Thoracic aorta (tissue), 2 donors: ENCODE data around the gene CT45A3. TPM values are rescaled to one million over a fixed set of nuclear protein-coding genes. Genes with fewer than 3 reads are reported as not detected.
"Not testable (repeated sequence)": the region's sequence is repeated elsewhere in the genome, so short reads cannot be mapped to it uniquely, and the experiment has no call there.

Experiments
- ATAC-seq: fragments of 150-250 bp; one replicate; pipeline ENCODE4 v1.8.0; 2017; ENCODE audit warnings: low read depth; ENCODE audit not compliant: insufficient number of reproducible peaks, low FRiP score
- DNase-seq: peaks from one replicate; pipeline ENCODE4 v3.0.0-alpha.2; 2020; ENCODE audit warnings: low spot score
- H3K27ac ChIP-seq, 2 donors: fragments of 200-600 bp; sonication (generic); 1 replicate in 1 of 2; 2 replicates in 1 of 2; pipeline ENCODE4 v1.5.1; 2016; ENCODE audit warnings: mild to moderate bottlenecking in 2 of 2, moderate library complexity in 2 of 2
- H3K27me3 ChIP-seq: fragments of 200-600 bp; sonication (generic); replicated peaks from 2 replicates; pipeline ENCODE4 v1.6.0; 2016; ENCODE audit warnings: mild to moderate bottlenecking; ENCODE audit not compliant: insufficient read depth
- H3K36me3 ChIP-seq: fragments of 200-600 bp; sonication (generic); one replicate; pipeline ENCODE4 v1.5.1; 2016
- H3K4me1 ChIP-seq, 2 donors: fragments of 200-600 bp; sonication (generic); 1 replicate in 1 of 2; 2 replicates in 1 of 2; pipeline versions ENCODE4 v1.5.1 to v1.6.0; 2016; ENCODE audit warnings: low read depth in 2 of 2, mild to moderate bottlenecking in 1 of 2; ENCODE audit not compliant: control insufficient read depth in 1 of 2
- H3K4me3 ChIP-seq: fragments of 200-600 bp; sonication (generic); 2 replicates; pipeline ENCODE4 v1.5.1; 2016; ENCODE audit warnings: mild to moderate bottlenecking
- H3K9me3 ChIP-seq: fragments of 200-600 bp; sonication (generic); 2 replicates; pipeline ENCODE4 v1.5.1; 2016
- total RNA-seq, 2 donors: library from RNA; depleted of rRNA; stranded (reverse); fragments of >200 nt; gene quantifications; one replicate each; pipeline versions ENCODE4 v1.1.0 to v1.2.3, GENCODE V29; 2016
- TF ChIP-seq, protein P1 (sequence below): fragments of 200-600 bp; sonication (generic); IDR thresholded peaks from one replicate; pipeline ENCODE4 v1.5.1; 2019; ENCODE audit warnings: antibody characterized with exemption

Gene CT45A3, protein sequence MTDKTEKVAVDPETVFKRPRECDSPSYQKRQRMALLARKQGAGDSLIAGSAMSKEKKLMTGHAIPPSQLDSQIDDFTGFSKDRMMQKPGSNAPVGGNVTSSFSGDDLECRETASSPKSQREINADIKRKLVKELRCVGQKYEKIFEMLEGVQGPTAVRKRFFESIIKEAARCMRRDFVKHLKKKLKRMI
- not detected for total RNA-seq

DNA sequence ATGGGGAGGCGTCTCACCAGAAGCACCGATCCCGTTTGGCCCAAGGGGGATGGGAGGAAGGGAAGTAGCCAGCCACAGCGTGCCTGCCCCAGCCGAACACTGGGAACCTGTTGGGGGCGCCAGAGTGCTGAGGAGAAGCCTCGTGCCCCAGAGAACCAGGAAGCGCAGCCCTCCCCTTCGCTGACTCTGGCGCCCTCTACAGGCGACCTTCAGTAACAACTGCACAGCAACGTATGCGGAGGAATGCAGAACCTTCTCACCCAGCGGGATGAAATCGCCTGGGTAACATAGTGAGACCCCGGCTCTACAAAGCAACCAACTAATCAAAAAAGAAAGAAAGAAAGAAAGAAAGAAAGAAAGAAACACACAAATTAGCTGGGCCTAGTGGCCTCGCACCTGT is at the start of gene CT45A3:
Gene CT45A3, minus strand, starts transcription at position 101 of the 400 bp plus-strand sequence. CDS start 3,747 bp downstream, outside the sequence.
- H3K4me1 ChIP-seq, H3K27me3 ChIP-seq, H3K27ac ChIP-seq, H3K9me3 ChIP-seq, H3K4me3 ChIP-seq, H3K36me3 ChIP-seq, ATAC-seq, DNase-seq: not testable (repeated sequence)

DNA sequence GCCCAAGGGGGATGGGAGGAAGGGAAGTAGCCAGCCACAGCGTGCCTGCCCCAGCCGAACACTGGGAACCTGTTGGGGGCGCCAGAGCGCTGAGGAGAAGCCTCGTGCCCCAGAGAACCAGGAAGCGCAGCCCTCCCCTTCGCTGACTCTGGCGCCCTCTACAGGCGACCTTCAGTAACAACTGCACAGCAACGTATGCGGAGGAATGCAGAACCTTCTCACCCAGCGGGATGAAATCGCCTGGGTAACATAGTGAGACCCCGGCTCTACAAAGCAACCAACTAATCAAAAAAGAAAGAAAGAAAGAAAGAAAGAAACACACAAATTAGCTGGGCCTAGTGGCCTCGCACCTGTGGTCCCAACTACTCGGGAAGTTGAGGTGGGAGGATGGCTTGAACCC is 34.7 kb upstream of the CT45A3 start, which contains the start of gene CT45A6:
Gene CT45A6, minus strand, starts transcription at position 101 of the 400 bp plus-strand sequence. CDS start 3,794 bp downstream, outside the sequence.
- DNase-seq, H3K4me1 ChIP-seq, H3K36me3 ChIP-seq, H3K27ac ChIP-seq, H3K4me3 ChIP-seq, ATAC-seq, H3K27me3 ChIP-seq, H3K9me3 ChIP-seq: not testable (repeated sequence)

- not testable (repeated sequence) for H3K27ac ChIP-seq, H3K36me3 ChIP-seq, H3K4me3 ChIP-seq, H3K4me1 ChIP-seq, ATAC-seq, H3K27me3 ChIP-seq, H3K9me3 ChIP-seq, DNase-seq
These were observed 17.4 kb upstream of the CT45A3 start, which contains the start of gene CT45A5 for GRCh38 chrX:135785403-135785802. TSS of gene CT45A5 (minus strand) at chrX:135785503. CDS start at chrX:135781729, 3,774 bp downstream.

GRCh38 chrX:135744739-135745138 is 23.3 kb downstream of the CT45A3 start:
- H3K27ac ChIP-seq, H3K4me3 ChIP-seq, H3K9me3 ChIP-seq, ATAC-seq, DNase-seq, H3K36me3 ChIP-seq, H3K4me1 ChIP-seq, H3K27me3 ChIP-seq: not testable (repeated sequence)

- ATAC-seq (no peak), DNase-seq (no peak)
- TF ChIP-seq, protein P1, sequence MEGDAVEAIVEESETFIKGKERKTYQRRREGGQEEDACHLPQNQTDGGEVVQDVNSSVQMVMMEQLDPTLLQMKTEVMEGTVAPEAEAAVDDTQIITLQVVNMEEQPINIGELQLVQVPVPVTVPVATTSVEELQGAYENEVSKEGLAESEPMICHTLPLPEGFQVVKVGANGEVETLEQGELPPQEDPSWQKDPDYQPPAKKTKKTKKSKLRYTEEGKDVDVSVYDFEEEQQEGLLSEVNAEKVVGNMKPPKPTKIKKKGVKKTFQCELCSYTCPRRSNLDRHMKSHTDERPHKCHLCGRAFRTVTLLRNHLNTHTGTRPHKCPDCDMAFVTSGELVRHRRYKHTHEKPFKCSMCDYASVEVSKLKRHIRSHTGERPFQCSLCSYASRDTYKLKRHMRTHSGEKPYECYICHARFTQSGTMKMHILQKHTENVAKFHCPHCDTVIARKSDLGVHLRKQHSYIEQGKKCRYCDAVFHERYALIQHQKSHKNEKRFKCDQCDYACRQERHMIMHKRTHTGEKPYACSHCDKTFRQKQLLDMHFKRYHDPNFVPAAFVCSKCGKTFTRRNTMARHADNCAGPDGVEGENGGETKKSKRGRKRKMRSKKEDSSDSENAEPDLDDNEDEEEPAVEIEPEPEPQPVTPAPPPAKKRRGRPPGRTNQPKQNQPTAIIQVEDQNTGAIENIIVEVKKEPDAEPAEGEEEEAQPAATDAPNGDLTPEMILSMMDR: no peak
- Histone ChIP-seq H3K36me3 (no peaks in the 10 kb centered on the region), H3K4me1 (no peaks in the 10 kb centered on the region), H3K27me3 (no peaks in the 10 kb centered on the region), H3K4me3 (no peak overlapping the region), H3K27ac (no peak overlapping the region), H3K9me3 (no peaks in the 10 kb centered on the region)
These were observed 26.7 kb downstream of the CT45A3 start for GRCh38 chrX:135741192-135741715.

DNA sequence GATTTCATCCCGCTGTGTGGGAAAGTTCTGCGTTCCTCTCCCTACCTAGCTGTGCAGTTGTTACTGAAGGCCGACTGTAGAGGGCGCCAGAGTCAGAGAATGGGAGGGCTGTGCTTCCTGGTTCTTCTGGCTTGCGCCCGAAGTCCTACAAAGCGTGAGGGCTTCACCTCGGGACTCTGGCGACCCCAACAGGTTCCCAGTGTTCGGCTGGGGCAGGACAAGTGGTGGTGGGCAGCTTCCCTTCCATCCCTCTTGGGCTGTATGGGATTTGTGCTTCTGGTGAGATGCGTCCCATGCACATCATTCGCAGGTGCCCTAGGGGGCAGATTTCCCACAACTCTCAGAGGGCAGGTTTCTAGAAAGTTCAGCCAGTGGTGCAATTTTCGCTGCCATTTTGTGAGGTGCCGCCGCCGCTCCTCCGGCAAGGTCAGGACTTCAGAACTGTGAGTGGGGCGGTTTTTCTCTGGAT is 27.3 kb downstream of the CT45A3 start:
- DNase-seq (no peak), ATAC-seq (no peak)
- H3K9me3 ChIP-seq: no peaks in the 10 kb centered on the region
- no peak overlapping the region for H3K4me3 ChIP-seq
- no peaks in the 10 kb centered on the region for H3K36me3 ChIP-seq
- no peaks in the 10 kb centered on the region for H3K27me3 ChIP-seq
- no peak overlapping the region for H3K27ac ChIP-seq
- TF ChIP-seq, protein P1: no peak
- H3K4me1 ChIP-seq: no peaks in the 10 kb centered on the region

DNA sequence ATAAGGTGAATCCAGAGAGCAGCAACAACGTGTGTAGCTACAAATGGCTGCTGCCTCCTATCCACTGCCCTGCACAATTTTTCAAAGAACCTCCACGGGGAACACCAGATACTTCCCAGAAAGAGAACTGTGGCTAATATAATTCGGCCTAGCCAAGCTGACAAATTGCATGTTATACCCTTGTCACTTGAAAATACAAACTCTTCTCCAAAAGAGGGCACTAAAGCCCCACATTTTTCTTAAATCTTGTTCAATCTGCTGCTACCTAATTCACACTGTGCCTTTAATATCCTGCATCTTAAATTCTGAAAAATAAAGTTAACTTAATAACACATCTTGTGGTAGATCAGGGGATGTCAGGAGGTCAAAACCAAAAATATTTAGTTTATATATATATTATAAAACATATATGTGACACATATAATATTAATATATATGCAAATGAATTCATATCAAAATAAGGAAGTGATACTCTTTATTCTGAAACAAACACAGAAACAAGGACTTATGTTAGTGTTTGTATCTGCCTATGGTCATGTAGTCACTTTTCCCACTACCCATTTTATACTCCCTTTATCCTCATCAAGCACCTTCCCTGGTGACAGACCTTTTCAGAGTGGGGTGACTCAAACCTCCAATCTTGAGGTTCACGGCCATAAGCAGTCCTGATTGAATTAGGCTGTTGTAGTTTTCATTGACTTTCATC is 30.5 kb downstream of the CT45A3 start:
- Histone ChIP-seq H3K4me1 (no peaks in the 10 kb centered on the region), H3K27ac (no peak overlapping the region), H3K27me3 (no peaks in the 10 kb centered on the region), H3K9me3 (no peaks in the 10 kb centered on the region), H3K36me3 (no peaks in the 10 kb centered on the region), H3K4me3 (no peak overlapping the region)
- DNase-seq (no peak), ATAC-seq (no peak)
- TF ChIP-seq, protein P1: no peak

DNA sequence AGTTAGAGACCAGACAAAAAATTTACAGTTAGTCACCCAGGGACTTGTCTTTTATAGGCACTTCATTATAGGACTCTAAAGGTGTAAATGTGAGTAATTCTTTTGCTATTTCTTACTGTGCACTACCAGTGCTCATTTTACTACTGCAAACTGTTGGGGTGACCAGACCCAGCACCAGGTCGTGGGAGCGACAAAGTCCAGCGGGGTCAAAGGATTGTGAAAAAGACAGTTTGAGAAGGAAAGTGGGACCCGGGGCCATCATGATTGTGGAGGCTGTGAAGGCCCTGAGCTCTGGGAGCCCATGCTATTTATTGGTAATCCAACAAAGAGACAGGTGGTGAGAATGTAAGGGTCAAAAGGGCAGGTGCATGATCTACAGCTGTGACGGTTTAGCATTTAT is 33.3 kb downstream of the CT45A3 start:
- not testable (repeated sequence) for H3K4me3 ChIP-seq, H3K9me3 ChIP-seq, ATAC-seq, DNase-seq, H3K4me1 ChIP-seq, H3K27ac ChIP-seq, H3K36me3 ChIP-seq, H3K27me3 ChIP-seq
